ENCODE data around the gene CTAGE6.

DNA sequence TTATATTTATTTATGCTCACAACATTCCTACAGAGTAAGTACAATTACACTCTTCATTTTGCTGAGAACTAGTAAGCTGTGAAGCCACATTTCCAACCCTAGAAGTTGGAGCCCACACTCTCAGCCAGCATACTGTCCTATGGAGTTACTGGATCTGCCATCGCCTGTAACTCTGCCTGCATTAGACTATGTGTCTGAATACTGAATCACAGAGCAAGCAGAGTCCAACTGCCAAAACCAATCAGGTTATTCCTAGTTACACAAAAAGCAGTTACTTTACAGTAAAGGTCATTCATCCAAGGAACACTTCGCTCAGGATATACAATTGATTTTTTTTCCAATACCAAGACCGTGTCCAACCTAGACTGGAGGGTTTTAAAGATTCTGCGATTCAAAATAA lies 21.5 kb downstream of the CTAGE6 start:
- TF ChIP-seq, protein P1, sequence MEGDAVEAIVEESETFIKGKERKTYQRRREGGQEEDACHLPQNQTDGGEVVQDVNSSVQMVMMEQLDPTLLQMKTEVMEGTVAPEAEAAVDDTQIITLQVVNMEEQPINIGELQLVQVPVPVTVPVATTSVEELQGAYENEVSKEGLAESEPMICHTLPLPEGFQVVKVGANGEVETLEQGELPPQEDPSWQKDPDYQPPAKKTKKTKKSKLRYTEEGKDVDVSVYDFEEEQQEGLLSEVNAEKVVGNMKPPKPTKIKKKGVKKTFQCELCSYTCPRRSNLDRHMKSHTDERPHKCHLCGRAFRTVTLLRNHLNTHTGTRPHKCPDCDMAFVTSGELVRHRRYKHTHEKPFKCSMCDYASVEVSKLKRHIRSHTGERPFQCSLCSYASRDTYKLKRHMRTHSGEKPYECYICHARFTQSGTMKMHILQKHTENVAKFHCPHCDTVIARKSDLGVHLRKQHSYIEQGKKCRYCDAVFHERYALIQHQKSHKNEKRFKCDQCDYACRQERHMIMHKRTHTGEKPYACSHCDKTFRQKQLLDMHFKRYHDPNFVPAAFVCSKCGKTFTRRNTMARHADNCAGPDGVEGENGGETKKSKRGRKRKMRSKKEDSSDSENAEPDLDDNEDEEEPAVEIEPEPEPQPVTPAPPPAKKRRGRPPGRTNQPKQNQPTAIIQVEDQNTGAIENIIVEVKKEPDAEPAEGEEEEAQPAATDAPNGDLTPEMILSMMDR (conservative IDR thresholded peaks at IDR 0.05): no peak
- TF ChIP-seq EZH2 (IDR thresholded peaks at IDR 0.05; ENCODE audit: low read depth): no peak
